Measurements from ENCODE around the gene DYRK1B.
"Not testable (repeated sequence)": the region's sequence is repeated elsewhere in the genome, so short reads cannot be mapped to it uniquely, and the experiment has no call there.

DYRK1B gene

GRCh38 chr19:39811064-39811463, 22.9 kb downstream of the DYRK1B start:
- no peak for TF ChIP-seq CTCF (IDR thresholded peaks at IDR 0.05)
- DNase-seq: peak in 1 of 2 donors; percentile 3

GRCh38 chr19:39810424-39810823, 23.5 kb downstream of the DYRK1B start:
- peaks cover 0 to 6% (median 0%) of the 10 kb centered on the region in 3 donors for H3K36me3 ChIP-seq
- DNase-seq: peak in 1 of 2 donors; percentile 12
- H3K27me3 ChIP-seq: no peaks in the 10 kb centered on the region
- H3K4me1 ChIP-seq: no peaks in the 10 kb centered on the region
- no peak overlapping the region for H3K27ac ChIP-seq
- intact Hi-C loops (cut with DNase I; ENCODE audit: low total_unique reads): no loop called here
- no peak for TF ChIP-seq CTCF (IDR thresholded peaks at IDR 0.05)
- H3K4me3 ChIP-seq: no peak overlapping the region
- no peaks in the 10 kb centered on the region for H3K9me3 ChIP-seq

More at GRCh38 chr19:39811064-39811463, 22.9 kb downstream of the DYRK1B start:
- peaks cover 0 to 10% (median 2%) of the 10 kb centered on the region in 3 donors for H3K36me3 ChIP-seq
- intact Hi-C loops (cut with DNase I; ENCODE audit: low total_unique reads): no loop called here
- H3K4me3 ChIP-seq: no peak overlapping the region
- H3K9me3 ChIP-seq: no peaks in the 10 kb centered on the region
- no peaks in the 10 kb centered on the region for H3K4me1 ChIP-seq
- H3K27me3 ChIP-seq: no peaks in the 10 kb centered on the region
- H3K27ac ChIP-seq: no peak overlapping the region

- H3K9me3 ChIP-seq: no peaks in the 10 kb centered on the region
- no peak for DNase-seq
- H3K27ac ChIP-seq: no peak overlapping the region
- H3K27me3 ChIP-seq: no peaks in the 10 kb centered on the region
- no peaks in the 10 kb centered on the region for H3K4me1 ChIP-seq
- intact Hi-C loops (cut with DNase I; ENCODE audit: low total_unique reads): no loop called here
- no peak for TF ChIP-seq CTCF (IDR thresholded peaks at IDR 0.05)
- H3K36me3 ChIP-seq: no peaks in the 10 kb centered on the region
- H3K4me3 ChIP-seq: no peak overlapping the region
Observed at GRCh38 chr19:39809368-39809767, 24.6 kb downstream of the DYRK1B start.

- H3K27ac ChIP-seq; intact Hi-C loops (cut with DNase I; ENCODE audit: low total_unique reads); H3K36me3 ChIP-seq; H3K4me3 ChIP-seq; H3K9me3 ChIP-seq; H3K27me3 ChIP-seq; H3K4me1 ChIP-seq: not testable (repeated sequence)
- peak in 1 of 2 donors; percentile 7 for DNase-seq
Observed at GRCh38 chr19:39808688-39809087, 25.3 kb downstream of the DYRK1B start.

GRCh38 chr19:39807846-39808364, 26.1 kb downstream of the DYRK1B start:
- intact Hi-C loops (cut with DNase I; ENCODE audit: low total_unique reads): no loop called here
- no peaks in the 10 kb centered on the region for H3K9me3 ChIP-seq
- no peak for TF ChIP-seq CTCF (IDR thresholded peaks at IDR 0.05)
- no peaks in the 10 kb centered on the region for H3K36me3 ChIP-seq
- no peaks in the 10 kb centered on the region for H3K4me1 ChIP-seq
- DNase-seq: no peak
- no peak overlapping the region for H3K4me3 ChIP-seq
- no peak overlapping the region for H3K27ac ChIP-seq
- peaks cover 0 to 8% of the 10 kb centered on the region in 2 donors for H3K27me3 ChIP-seq

GRCh38 chr19:39805104-39805503, 28.9 kb downstream of the DYRK1B start:
- TF ChIP-seq CTCF (IDR thresholded peaks at IDR 0.05): no peak
- Histone ChIP-seq H3K4me3 (no peak overlapping the region), H3K27ac (no peak overlapping the region), H3K9me3 (no peaks in the 10 kb centered on the region), H3K27me3 (peaks cover 0 to 15% of the 10 kb centered on the region in 2 donors), H3K4me1 (no peaks in the 10 kb centered on the region), H3K36me3 (no peaks in the 10 kb centered on the region)
- intact Hi-C loops (cut with DNase I; ENCODE audit: low total_unique reads): no loop called here
- no peak for DNase-seq
